Measurements from ENCODE around the gene RAB28. TPM values are rescaled to one million over a fixed set of nuclear protein-coding genes. Genes with fewer than 3 reads are reported as not detected.

RAB28 gene
- polyA plus RNA-seq, 2 of the 4 experiments (the other 2 are of a cell fraction) = 9.5 to 24.6 TPM

- TF ChIP-seq PHF8 (IDR thresholded peaks at IDR 0.05; ENCODE audit: borderline replicate concordance, low read depth) (no peak), NFE2L2 (conservative IDR thresholded peaks at IDR 0.05; ENCODE audit: low read length) (no peak), EHF (CRISPR knock-in tag; IDR thresholded peaks at IDR 0.05) (no peak), CBX2 (IDR thresholded peaks at IDR 0.05; ENCODE audit: borderline replicate concordance, low read depth) (no peak), RARB (CRISPR knock-in tag; IDR thresholded peaks at IDR 0.05) (no peak), MYC (IDR thresholded peaks at IDR 0.05; ENCODE audit: borderline replicate concordance, low read length) (no peak)
- ATAC-seq (no peak), DNase-seq (ENCODE audit: low read depth in 1 of 2, low spot score in 1 of 2) (no peak), FAIRE-seq (no peak)
- no peak overlapping the region for H3K4me3 ChIP-seq
- WGBS (ENCODE audit: missing lambda C conversion rate) = 67% methylated on average over 36 of the region's 36 CpGs
- H3K27ac ChIP-seq = no peak overlapping the region
- H3K4me2 ChIP-seq = no peak overlapping the region
- ChIA-PET POLR2A (no interaction called here), CTCF (interaction anchor here (0.9 kb wide), 1 partner anchor 12 kb away, joined by 3 read pairs; no protein-coding TSS in a partner anchor)
- peaks cover 6% of the 10 kb centered on the region; the same call in 1 of the 3 replicates for H3K9me3 ChIP-seq
- H3K4me1 ChIP-seq = no peaks in the 10 kb centered on the region
These were observed 40.5 kb upstream of the RAB28 start for GRCh38 chr4:13524504-13525243.

DNA sequence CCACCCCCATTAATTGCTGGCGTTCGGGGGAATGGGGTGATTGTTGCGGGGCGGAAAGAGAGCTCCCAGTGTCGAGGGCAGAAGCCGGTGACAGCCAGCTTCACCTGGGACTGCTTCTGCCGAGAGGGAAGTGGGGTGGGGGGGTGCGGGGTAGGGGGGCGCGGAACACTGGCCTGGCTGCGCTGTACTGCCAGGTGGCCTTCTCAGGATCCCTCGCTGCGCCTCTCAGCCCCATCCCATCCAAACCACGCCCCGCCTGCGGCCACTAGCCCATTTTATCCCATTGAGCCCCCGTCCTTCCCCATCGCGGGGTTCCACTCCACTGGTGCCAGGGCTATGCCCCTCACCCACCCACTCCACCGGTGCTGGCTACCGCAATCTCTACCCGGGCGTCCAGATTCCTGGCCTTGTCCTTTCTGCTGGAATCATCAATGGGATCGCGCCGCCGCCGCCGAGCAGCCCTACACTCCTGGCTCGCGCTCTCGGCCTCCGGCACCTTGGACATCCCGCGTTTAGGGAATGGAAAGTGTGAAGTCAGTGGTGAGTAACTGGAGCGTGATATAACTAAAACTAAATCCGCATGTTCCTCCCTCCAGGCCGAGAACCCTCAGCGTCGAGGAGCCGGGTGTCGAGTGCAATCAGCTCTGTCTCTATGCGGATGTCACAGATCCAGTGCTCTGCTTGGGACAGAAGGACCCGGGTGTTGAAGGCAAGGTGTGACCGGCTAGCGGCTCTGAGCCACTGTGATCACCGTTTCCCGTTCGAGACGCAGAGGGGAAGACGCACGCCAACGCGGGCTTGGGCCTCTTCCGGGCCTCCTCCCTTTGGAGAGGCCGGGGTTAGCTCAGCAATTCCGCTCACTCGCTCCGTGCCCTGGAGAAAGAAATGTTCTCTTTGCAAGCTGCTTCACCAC lies 39.7 kb upstream of the RAB28 start:
- CTCF ChIA-PET = no interaction called here
- no peak for ATAC-seq
- TF ChIP-seq FOSB (CRISPR knock-in tag; IDR thresholded peaks at IDR 0.05) (no peak), SREBF2 (IDR thresholded peaks at IDR 0.05) (no peak), EHMT2 (IDR thresholded peaks at IDR 0.05; ENCODE audit: low read depth) (no peak), RNF2 (IDR thresholded peaks at IDR 0.05; ENCODE audit: borderline replicate concordance, low read depth) (no peak), HMGXB4 (CRISPR knock-in tag; IDR thresholded peaks at IDR 0.05; ENCODE audit: borderline replicate concordance) (no peak), FOXS1 (CRISPR knock-in tag; IDR thresholded peaks at IDR 0.05) (no peak), NFE2L2 (conservative IDR thresholded peaks at IDR 0.05; ENCODE audit: low read length) (no peak), CHD2 (IDR thresholded peaks at IDR 0.05; ENCODE audit: low read length, partially characterized antibody) (no peak), MAX (IDR thresholded peaks at IDR 0.05) (no peak), JUNB (IDR thresholded peaks at IDR 0.05) (no peak), E2F6 (IDR thresholded peaks at IDR 0.05; ENCODE audit: borderline replicate concordance, low read depth) (no peak), ELK1 (IDR thresholded peaks at IDR 0.05; ENCODE audit: low read depth, low read length) (no peak), POLR2A (IDR thresholded peaks at IDR 0.05; ENCODE audit: low read length) (no peak), EHF (CRISPR knock-in tag; IDR thresholded peaks at IDR 0.05) (no peak), RARB (CRISPR knock-in tag; IDR thresholded peaks at IDR 0.05) (no peak)
- TF ChIP-seq, protein P1, sequence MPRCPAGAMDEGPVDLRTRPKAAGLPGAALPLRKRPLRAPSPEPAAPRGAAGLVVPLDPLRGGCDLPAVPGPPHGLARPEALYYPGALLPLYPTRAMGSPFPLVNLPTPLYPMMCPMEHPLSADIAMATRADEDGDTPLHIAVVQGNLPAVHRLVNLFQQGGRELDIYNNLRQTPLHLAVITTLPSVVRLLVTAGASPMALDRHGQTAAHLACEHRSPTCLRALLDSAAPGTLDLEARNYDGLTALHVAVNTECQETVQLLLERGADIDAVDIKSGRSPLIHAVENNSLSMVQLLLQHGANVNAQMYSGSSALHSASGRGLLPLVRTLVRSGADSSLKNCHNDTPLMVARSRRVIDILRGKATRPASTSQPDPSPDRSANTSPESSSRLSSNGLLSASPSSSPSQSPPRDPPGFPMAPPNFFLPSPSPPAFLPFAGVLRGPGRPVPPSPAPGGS (IDR thresholded peaks at IDR 0.05) = no peak
- TF ChIP-seq, protein P2, sequence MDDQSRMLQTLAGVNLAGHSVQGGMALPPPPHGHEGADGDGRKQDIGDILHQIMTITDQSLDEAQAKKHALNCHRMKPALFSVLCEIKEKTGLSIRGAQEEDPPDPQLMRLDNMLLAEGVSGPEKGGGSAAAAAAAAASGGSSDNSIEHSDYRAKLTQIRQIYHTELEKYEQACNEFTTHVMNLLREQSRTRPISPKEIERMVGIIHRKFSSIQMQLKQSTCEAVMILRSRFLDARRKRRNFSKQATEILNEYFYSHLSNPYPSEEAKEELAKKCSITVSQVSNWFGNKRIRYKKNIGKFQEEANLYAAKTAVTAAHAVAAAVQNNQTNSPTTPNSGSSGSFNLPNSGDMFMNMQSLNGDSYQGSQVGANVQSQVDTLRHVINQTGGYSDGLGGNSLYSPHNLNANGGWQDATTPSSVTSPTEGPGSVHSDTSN (IDR thresholded peaks at IDR 0.05) = no peak

More for the DNA sequence above, 39.7 kb upstream of the RAB28 start:
- POLR2A ChIA-PET = no interaction called here
- H3K4me2 ChIP-seq = no peak overlapping the region
- WGBS (ENCODE audit: missing lambda C conversion rate) = 83% methylated on average over 39 of the region's 59 CpGs
- no peaks in the 10 kb centered on the region for H3K4me1 ChIP-seq
- no peak overlapping the region for H3K4me3 ChIP-seq
- DNase-seq (ENCODE audit: low read depth in 1 of 2, low spot score in 1 of 2) (no peak), FAIRE-seq (no peak)
- H3K27ac ChIP-seq = no peak overlapping the region
- H3K9me3 ChIP-seq = peaks cover 6% of the 10 kb centered on the region; the same call in 1 of the 3 replicates
